Measurements from ENCODE around the gene ACOXL.

GRCh38 chr2:110759411-110759810, 27.0 kb downstream of the ACOXL start:
- TF ChIP-seq, protein P1, sequence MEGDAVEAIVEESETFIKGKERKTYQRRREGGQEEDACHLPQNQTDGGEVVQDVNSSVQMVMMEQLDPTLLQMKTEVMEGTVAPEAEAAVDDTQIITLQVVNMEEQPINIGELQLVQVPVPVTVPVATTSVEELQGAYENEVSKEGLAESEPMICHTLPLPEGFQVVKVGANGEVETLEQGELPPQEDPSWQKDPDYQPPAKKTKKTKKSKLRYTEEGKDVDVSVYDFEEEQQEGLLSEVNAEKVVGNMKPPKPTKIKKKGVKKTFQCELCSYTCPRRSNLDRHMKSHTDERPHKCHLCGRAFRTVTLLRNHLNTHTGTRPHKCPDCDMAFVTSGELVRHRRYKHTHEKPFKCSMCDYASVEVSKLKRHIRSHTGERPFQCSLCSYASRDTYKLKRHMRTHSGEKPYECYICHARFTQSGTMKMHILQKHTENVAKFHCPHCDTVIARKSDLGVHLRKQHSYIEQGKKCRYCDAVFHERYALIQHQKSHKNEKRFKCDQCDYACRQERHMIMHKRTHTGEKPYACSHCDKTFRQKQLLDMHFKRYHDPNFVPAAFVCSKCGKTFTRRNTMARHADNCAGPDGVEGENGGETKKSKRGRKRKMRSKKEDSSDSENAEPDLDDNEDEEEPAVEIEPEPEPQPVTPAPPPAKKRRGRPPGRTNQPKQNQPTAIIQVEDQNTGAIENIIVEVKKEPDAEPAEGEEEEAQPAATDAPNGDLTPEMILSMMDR (conservative IDR thresholded peaks at IDR 0.05 in 1 of 2, IDR thresholded peaks at IDR 0.05 in 1 of 2; ENCODE audit: extremely low read depth in 1 of 2, insufficient read depth in 1 of 2, low read depth in 1 of 2, low read length in 2 of 2), result no peak
- no peak for TF ChIP-seq EZH2 (IDR thresholded peaks at IDR 0.05; ENCODE audit: borderline replicate concordance, low read length)

Data from mammary epithelial cell (primary cell).